Coronary artery (tissue), 2 donors: ENCODE measurements around the gene TK2.

Experiments
- DNase-seq: peaks from one replicate; pipeline ENCODE4 v3.0.0-alpha.2; 2017; ENCODE audit warnings: low spot score
- H3K27ac ChIP-seq, 2 donors: fragments of 200-600 bp; sonication (generic); one replicate each; pipeline ENCODE4 v1.5.1; 2016 to 2019
- H3K4me3 ChIP-seq: fragments of 200-600 bp; sonication (generic); 2 replicates; pipeline ENCODE4 v1.5.1; 2016; ENCODE audit warnings: mild to moderate bottlenecking, moderate library complexity
- TF ChIP-seq, protein P1 (sequence below): fragments of 200-600 bp; sonication (generic); IDR thresholded peaks from one replicate; pipeline ENCODE4 v1.5.1; 2019; ENCODE audit warnings: antibody characterized with exemption

TK2 gene

DNA sequence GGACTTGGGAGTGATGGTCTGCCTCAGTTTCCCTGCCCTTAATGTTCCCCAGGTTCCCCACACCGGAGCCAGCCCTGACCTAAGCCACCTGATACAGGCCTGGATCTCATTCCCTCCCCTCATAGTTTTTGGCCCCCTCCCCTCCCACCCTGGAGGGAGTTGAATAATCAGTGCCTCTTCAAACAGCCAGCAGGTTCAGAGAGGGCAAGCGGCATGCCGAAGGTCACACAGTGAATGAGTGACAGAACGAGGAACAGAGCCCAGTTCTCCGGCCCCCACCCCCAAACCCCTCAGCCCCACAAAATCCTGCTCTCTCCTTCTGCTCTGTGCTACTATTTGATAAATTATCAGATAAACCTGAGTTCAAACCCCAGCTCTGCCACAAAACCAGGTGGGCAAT is 91.6 kb downstream of the TK2 start:
- no peak overlapping the region for H3K27ac ChIP-seq
- TF ChIP-seq, protein P1, sequence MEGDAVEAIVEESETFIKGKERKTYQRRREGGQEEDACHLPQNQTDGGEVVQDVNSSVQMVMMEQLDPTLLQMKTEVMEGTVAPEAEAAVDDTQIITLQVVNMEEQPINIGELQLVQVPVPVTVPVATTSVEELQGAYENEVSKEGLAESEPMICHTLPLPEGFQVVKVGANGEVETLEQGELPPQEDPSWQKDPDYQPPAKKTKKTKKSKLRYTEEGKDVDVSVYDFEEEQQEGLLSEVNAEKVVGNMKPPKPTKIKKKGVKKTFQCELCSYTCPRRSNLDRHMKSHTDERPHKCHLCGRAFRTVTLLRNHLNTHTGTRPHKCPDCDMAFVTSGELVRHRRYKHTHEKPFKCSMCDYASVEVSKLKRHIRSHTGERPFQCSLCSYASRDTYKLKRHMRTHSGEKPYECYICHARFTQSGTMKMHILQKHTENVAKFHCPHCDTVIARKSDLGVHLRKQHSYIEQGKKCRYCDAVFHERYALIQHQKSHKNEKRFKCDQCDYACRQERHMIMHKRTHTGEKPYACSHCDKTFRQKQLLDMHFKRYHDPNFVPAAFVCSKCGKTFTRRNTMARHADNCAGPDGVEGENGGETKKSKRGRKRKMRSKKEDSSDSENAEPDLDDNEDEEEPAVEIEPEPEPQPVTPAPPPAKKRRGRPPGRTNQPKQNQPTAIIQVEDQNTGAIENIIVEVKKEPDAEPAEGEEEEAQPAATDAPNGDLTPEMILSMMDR = no peak
- no peak overlapping the region for H3K4me3 ChIP-seq
- no peak for DNase-seq
